ENCODE data around the gene CES2. TPM values are rescaled to one million over a fixed set of nuclear protein-coding genes. Genes with fewer than 3 reads are reported as not detected.

CES2 gene
- polyA plus RNA-seq, 1 of the 3 experiments (the other 2 are of a cell fraction): 33.1 TPM

DNA sequence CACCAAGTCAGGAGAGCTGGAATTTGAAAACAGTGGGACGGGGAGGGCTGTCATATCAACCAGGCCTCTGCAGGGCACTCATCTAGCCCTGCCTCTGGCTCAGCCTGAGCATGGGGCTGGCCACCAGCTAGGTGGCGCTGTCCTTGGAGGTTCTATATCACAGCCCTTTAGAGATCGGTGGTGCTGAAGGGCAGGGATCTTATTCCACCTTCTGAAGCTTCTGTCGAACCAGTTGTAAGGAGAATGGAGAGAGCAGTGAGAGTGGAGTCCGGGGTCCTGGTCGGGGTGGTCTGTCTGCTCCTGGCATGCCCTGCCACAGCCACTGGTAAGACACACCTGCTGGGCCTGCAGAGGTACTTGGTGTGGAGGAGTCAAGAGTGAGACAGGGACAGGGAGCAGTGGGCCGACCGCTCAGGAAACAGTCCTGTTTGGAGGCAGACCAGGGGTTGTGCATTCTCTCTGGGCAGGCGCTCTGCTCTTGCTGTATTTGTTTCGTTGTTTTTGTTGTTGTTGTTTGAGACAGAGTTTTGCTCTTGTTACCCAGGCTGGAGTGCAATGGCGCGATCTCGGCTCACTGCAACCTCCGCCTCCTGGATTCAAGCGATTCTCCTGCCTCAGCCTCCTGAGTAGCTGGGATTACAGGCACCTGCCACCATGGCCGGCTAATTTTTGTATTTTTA, 25.9 kb downstream of the CES2 start, which contains the start of gene CES3 (continued):
- TF ChIP-seq, protein P1, sequence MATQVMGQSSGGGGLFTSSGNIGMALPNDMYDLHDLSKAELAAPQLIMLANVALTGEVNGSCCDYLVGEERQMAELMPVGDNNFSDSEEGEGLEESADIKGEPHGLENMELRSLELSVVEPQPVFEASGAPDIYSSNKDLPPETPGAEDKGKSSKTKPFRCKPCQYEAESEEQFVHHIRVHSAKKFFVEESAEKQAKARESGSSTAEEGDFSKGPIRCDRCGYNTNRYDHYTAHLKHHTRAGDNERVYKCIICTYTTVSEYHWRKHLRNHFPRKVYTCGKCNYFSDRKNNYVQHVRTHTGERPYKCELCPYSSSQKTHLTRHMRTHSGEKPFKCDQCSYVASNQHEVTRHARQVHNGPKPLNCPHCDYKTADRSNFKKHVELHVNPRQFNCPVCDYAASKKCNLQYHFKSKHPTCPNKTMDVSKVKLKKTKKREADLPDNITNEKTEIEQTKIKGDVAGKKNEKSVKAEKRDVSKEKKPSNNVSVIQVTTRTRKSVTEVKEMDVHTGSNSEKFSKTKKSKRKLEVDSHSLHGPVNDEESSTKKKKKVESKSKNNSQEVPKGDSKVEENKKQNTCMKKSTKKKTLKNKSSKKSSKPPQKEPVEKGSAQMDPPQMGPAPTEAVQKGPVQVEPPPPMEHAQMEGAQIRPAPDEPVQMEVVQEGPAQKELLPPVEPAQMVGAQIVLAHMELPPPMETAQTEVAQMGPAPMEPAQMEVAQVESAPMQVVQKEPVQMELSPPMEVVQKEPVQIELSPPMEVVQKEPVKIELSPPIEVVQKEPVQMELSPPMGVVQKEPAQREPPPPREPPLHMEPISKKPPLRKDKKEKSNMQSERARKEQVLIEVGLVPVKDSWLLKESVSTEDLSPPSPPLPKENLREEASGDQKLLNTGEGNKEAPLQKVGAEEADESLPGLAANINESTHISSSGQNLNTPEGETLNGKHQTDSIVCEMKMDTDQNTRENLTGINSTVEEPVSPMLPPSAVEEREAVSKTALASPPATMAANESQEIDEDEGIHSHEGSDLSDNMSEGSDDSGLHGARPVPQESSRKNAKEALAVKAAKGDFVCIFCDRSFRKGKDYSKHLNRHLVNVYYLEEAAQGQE (IDR thresholded peaks at IDR 0.05; ENCODE audit: low read depth, low read length): peak; percentile 61; the same call in 1 of the 2 replicates
- TF ChIP-seq, protein P2, sequence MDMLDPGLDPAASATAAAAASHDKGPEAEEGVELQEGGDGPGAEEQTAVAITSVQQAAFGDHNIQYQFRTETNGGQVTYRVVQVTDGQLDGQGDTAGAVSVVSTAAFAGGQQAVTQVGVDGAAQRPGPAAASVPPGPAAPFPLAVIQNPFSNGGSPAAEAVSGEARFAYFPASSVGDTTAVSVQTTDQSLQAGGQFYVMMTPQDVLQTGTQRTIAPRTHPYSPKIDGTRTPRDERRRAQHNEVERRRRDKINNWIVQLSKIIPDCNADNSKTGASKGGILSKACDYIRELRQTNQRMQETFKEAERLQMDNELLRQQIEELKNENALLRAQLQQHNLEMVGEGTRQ (IDR thresholded peaks at IDR 0.05; ENCODE audit: borderline replicate concordance, low read depth, low read length): no peak

DNA sequence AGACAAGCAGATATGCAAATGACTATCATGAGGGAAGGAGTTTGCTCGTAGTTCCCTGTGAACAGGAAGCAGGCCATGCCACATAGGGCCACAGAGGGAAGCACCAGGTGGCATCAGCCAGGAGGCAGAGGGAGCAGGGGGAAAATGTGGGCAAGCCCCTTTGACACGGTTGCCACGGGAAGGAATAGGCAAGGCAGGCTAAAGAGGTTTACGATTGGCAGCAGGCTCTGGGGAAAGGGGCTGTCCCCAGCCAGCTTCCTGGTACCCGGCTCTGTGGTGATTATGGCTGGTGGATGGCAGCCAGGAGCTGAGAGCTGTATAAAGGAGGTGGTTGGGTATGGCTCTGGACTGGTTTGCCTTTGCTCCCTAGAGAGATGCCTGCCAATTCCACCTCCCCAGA, 26.6 kb downstream of the CES2 start:
- Histone ChIP-seq H3K36me3 (replicated peaks in 1 of 2; ENCODE audit: control insufficient read depth in 1 of 2, insufficient read depth in 2 of 2, low read length in 1 of 2) (no peaks in the 10 kb centered on the region), H3K4me3 (ENCODE audit: low read depth in 2 of 2, low read length in 1 of 2) (no peak overlapping the region), H3K9ac (no peak overlapping the region), H3K79me2 (ENCODE audit: insufficient read depth) (no peaks in the 10 kb centered on the region), H3K27ac (ENCODE audit: low read depth in 2 of 2, low read length in 1 of 2) (no peak overlapping the region), H3F3A (replicated peaks; ENCODE audit: insufficient read depth) (no peaks in the 10 kb centered on the region), H3K27me3 (ENCODE audit: insufficient read depth) (no peaks in the 10 kb centered on the region), H2AFZ (ENCODE audit: low read depth) (no peak overlapping the region), H3K9me2 (no peaks in the 10 kb centered on the region), H3K4me2 (no peak overlapping the region), H3K4me1 (ENCODE audit: control insufficient read depth in 1 of 2, insufficient read depth in 2 of 2, low read depth in 1 of 2, low read length in 1 of 2) (peaks cover 0 to 16% of the 10 kb centered on the region in 2 experiments; a peak in 1 of 4 replicates), H4K20me1 (ENCODE audit: insufficient read depth) (no peaks in the 10 kb centered on the region), H3K9me3 (no peaks in the 10 kb centered on the region)
- WGBS (ENCODE audit: low lambda C conversion rate): 98% methylated on average over 5 of the region's 5 CpGs
- TF ChIP-seq, protein P3, sequence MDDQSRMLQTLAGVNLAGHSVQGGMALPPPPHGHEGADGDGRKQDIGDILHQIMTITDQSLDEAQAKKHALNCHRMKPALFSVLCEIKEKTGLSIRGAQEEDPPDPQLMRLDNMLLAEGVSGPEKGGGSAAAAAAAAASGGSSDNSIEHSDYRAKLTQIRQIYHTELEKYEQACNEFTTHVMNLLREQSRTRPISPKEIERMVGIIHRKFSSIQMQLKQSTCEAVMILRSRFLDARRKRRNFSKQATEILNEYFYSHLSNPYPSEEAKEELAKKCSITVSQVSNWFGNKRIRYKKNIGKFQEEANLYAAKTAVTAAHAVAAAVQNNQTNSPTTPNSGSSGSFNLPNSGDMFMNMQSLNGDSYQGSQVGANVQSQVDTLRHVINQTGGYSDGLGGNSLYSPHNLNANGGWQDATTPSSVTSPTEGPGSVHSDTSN (IDR thresholded peaks at IDR 0.05): no peak
- POLR2A ChIA-PET: no interaction called here
- DNase-seq: no peak
- CTCF ChIA-PET: interaction anchor here (0.6 to 11.9 kb wide), 10 partner anchors 8 to 236 kb away, joined by 3 to 82 read pairs (median 6); partner anchors contain the start of gene CES4A

DNA sequence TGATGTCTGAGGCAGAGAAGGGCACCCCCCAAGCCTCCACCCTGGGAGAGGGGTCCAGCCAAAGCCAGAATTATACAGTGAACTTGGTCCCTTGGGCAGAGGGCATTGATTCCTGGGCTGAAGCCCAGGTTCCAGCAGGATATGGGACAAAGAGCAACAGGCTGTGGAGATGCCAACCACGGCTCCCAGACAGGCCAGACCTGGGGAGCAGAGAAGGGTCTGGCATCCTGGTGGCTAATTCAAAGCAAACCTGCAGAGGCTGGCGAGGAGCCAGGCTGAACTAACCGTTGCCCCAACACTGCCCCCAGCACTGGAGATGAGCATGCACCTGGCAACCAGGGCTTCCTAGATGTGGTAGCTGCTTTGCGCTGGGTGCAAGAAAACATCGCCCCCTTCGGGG, 28.7 kb downstream of the CES2 start:
- H3K79me2 ChIP-seq (ENCODE audit: insufficient read depth): no peaks in the 10 kb centered on the region
- no peak overlapping the region for H2AFZ ChIP-seq (ENCODE audit: low read depth)
- no peaks in the 10 kb centered on the region for H4K20me1 ChIP-seq (ENCODE audit: insufficient read depth)
- H3K9me3 ChIP-seq: no peaks in the 10 kb centered on the region
- peaks cover 0 to 16% of the 10 kb centered on the region in 2 experiments; a peak in 1 of 4 replicates for H3K4me1 ChIP-seq (ENCODE audit: control insufficient read depth in 1 of 2, insufficient read depth in 2 of 2, low read depth in 1 of 2, low read length in 1 of 2)
- no peak overlapping the region for H3K9ac ChIP-seq
- H3F3A ChIP-seq (replicated peaks; ENCODE audit: insufficient read depth): no peaks in the 10 kb centered on the region
- no peak overlapping the region; a peak in 1 of 4 replicates for H3K27ac ChIP-seq (ENCODE audit: low read depth in 2 of 2, low read length in 1 of 2)
- H3K4me2 ChIP-seq: no peak overlapping the region
- POLR2A ChIA-PET: no interaction called here
- CTCF ChIA-PET: interaction anchor here (0.6 to 11.9 kb wide), 11 partner anchors 12 to 221 kb away, joined by 3 to 82 read pairs (median 4); no protein-coding TSS in a partner anchor
- WGBS (ENCODE audit: low lambda C conversion rate): 60% methylated on average over 1 of the region's 6 CpGs
- TF ChIP-seq, protein P3 (IDR thresholded peaks at IDR 0.05): no peak
- TF ChIP-seq EP300 (IDR thresholded peaks at IDR 0.05; ENCODE audit: borderline replicate concordance in 1 of 2, low read depth in 1 of 2, low read length in 1 of 2) (no peak), CHD2 (IDR thresholded peaks at IDR 0.05; ENCODE audit: low read length, partially characterized antibody) (no peak), MEF2A (IDR thresholded peaks at IDR 0.05; ENCODE audit: borderline replicate concordance, low read depth) (no peak), FOSL2 (IDR thresholded peaks at IDR 0.05; ENCODE audit: borderline replicate concordance, low read depth) (no peak), NFIC (IDR thresholded peaks at IDR 0.05; ENCODE audit: borderline replicate concordance) (no peak), RFX5 (IDR thresholded peaks at IDR 0.05; ENCODE audit: low read length) (no peak)
- TF ChIP-seq, protein P4, sequence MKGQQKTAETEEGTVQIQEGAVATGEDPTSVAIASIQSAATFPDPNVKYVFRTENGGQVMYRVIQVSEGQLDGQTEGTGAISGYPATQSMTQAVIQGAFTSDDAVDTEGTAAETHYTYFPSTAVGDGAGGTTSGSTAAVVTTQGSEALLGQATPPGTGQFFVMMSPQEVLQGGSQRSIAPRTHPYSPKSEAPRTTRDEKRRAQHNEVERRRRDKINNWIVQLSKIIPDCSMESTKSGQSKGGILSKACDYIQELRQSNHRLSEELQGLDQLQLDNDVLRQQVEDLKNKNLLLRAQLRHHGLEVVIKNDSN (IDR thresholded peaks at IDR 0.05; ENCODE audit: borderline replicate concordance, low read depth): no peak
- no peaks in the 10 kb centered on the region for H3K36me3 ChIP-seq (replicated peaks in 1 of 2; ENCODE audit: control insufficient read depth in 1 of 2, insufficient read depth in 2 of 2, low read length in 1 of 2)
- H3K4me3 ChIP-seq (ENCODE audit: low read depth in 2 of 2, low read length in 1 of 2): no peak overlapping the region
- no peak for DNase-seq
- H3K9me2 ChIP-seq: no peaks in the 10 kb centered on the region
- no peaks in the 10 kb centered on the region for H3K27me3 ChIP-seq (ENCODE audit: insufficient read depth)

All from SK-N-SH (cell line).